Caco-2 (cell line): ENCODE data around the gene FAM3C. TPM values are rescaled to one million over a fixed set of nuclear protein-coding genes. Genes with fewer than 3 reads are reported as not detected.

Experiments used
- BruUV-seq: library from RNA; stranded (reverse); fragments of 400-500 nt; replicated peaks from 2 replicates; lab custom pipeline; 2021; lab: Mats Ljungman, UMichigan
- CTCF ChIA-PET: fragments of 300-600 bp; sonication (Branson Sonifier 250); formaldehyde crosslinking; loops from one replicate; lab custom pipeline; 2022; ENCODE audit warnings: antibody characterized with exemption; lab: Charles Lee
- POLR2A ChIA-PET: fragments of 300-600 bp; sonication (Branson Sonifier 250); formaldehyde crosslinking; loops from one replicate; lab custom pipeline; 2022; ENCODE audit warnings: antibody characterized with exemption; lab: Charles Lee
- DNase-seq, 2 experiments: peaks; one replicate each; pipeline versions ENCODE4 v3.0.0 to v3.0.0-alpha.2; 2020 to 2022
- H3K27me3 ChIP-seq: replicated peaks from 2 replicates; pipeline ENCODE4 v1.6.0; 2011; ENCODE audit warnings: low read length; ENCODE audit not compliant: control insufficient read depth, insufficient read depth
- H3K36me3 ChIP-seq: 2 replicates; pipeline ENCODE4 v1.5.1; 2011; ENCODE audit warnings: low read length; ENCODE audit not compliant: control insufficient read depth, insufficient read depth
- H3K4me1 ChIP-seq: fragments of 250-450 bp; sonication (Bioruptor Pico); 2 replicates; pipeline ENCODE4 v1.5.1; 2020; ENCODE audit warnings: mild to moderate bottlenecking
- H3K4me3 ChIP-seq: 2 replicates; pipeline ENCODE4 v1.5.1; 2011; ENCODE audit warnings: low read depth, mild to moderate bottlenecking, control low read depth, low read length
- H3K9me3 ChIP-seq: fragments of 250-450 bp; sonication (Bioruptor Pico); 2 replicates; pipeline ENCODE4 v1.5.1; 2020; ENCODE audit warnings: mild to moderate bottlenecking, moderate library complexity
- H3K27ac Mint-ChIP-seq: one replicate; pipeline ENCODE4 v1.8.0; 2022; ENCODE audit warnings: mixed read lengths; ENCODE audit not compliant: unreplicated experiment
- H3K27me3 Mint-ChIP-seq: one replicate; pipeline ENCODE4 v1.8.0; 2022; ENCODE audit warnings: mixed read lengths; ENCODE audit not compliant: insufficient read depth, unreplicated experiment
- H3K36me3 Mint-ChIP-seq: one replicate; pipeline ENCODE4 v1.8.0; 2022; ENCODE audit warnings: mild to moderate bottlenecking, mixed read lengths; ENCODE audit not compliant: insufficient read depth, unreplicated experiment
- H3K4me1 Mint-ChIP-seq: one replicate; pipeline ENCODE4 v1.8.0; 2022; ENCODE audit warnings: low read depth, mixed read lengths; ENCODE audit not compliant: unreplicated experiment
- H3K4me3 Mint-ChIP-seq: one replicate; pipeline ENCODE4 v1.8.0; 2022; ENCODE audit warnings: mild to moderate bottlenecking, moderate library complexity, mixed read lengths; ENCODE audit not compliant: unreplicated experiment
- H3K9me3 Mint-ChIP-seq: one replicate; pipeline ENCODE4 v1.8.0; 2022; ENCODE audit warnings: mixed read lengths; ENCODE audit not compliant: unreplicated experiment
- intact Hi-C: fragments of 100-400 bp; cut with micrococcal nuclease; formaldehyde crosslinking; loops from one replicate; pipeline ENCODE4 v1.10.0; 2022; ENCODE audit not compliant: unreplicated experiment
- total RNA-seq: library from RNA; stranded (reverse); gene quantifications from 2 replicates; pipeline ENCODE4 v1.2.3, GENCODE V29; 2022
- TF ChIP-seq, protein P1 (sequence below), 2 experiments: fragments of 200-600 bp in 1 of 2; IDR thresholded peaks; 1 replicate in 1 of 2; 2 replicates in 1 of 2; pipeline versions ENCODE4 v1.5.1 to v1.8.0; 2011 to 2022; ENCODE audit warnings: antibody characterized with exemption in 1 of 2, control low read depth in 1 of 2, inconsistent platforms in 1 of 2, low read depth in 1 of 2, low read length in 1 of 2, mild to moderate bottlenecking in 1 of 2, moderate library complexity in 1 of 2; ENCODE audit not compliant: insufficient read depth in 1 of 2, severe bottlenecking in 1 of 2, unreplicated experiment in 1 of 2

The FAM3C gene
- total RNA-seq, 1 experiment from 2014 or later = 40.5 TPM

- Histone ChIP-seq H3K4me1 (peaks cover 9% of the 10 kb centered on the region; the same call in 1 of the 2 replicates), H3K36me3 (no peaks in the 10 kb centered on the region), H3K9me3 (no peaks in the 10 kb centered on the region), H3K27me3 (no peaks in the 10 kb centered on the region), H3K4me3 (no peak overlapping the region)
- H3K27ac Mint-ChIP-seq = no peak overlapping the region
- DNase-seq = no peak
- no peaks in the 10 kb centered on the region for H3K9me3 Mint-ChIP-seq
- TF ChIP-seq, protein P1, sequence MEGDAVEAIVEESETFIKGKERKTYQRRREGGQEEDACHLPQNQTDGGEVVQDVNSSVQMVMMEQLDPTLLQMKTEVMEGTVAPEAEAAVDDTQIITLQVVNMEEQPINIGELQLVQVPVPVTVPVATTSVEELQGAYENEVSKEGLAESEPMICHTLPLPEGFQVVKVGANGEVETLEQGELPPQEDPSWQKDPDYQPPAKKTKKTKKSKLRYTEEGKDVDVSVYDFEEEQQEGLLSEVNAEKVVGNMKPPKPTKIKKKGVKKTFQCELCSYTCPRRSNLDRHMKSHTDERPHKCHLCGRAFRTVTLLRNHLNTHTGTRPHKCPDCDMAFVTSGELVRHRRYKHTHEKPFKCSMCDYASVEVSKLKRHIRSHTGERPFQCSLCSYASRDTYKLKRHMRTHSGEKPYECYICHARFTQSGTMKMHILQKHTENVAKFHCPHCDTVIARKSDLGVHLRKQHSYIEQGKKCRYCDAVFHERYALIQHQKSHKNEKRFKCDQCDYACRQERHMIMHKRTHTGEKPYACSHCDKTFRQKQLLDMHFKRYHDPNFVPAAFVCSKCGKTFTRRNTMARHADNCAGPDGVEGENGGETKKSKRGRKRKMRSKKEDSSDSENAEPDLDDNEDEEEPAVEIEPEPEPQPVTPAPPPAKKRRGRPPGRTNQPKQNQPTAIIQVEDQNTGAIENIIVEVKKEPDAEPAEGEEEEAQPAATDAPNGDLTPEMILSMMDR (IDR thresholded peaks at IDR 0.05; ENCODE audit: insufficient read depth in 1 of 2, low read depth in 1 of 2, low read length in 1 of 2, severe bottlenecking in 1 of 2, unreplicated experiment in 1 of 2) = no peak
- CTCF ChIA-PET = no interaction called here
- no peak overlapping the region for H3K4me3 Mint-ChIP-seq
- no TSS peak for BruUV-seq
- intact Hi-C loops = no loop called here
- H3K27me3 Mint-ChIP-seq = no peaks in the 10 kb centered on the region
- POLR2A ChIA-PET = no interaction called here
- peaks cover 6% of the 10 kb centered on the region for H3K4me1 Mint-ChIP-seq
- peaks cover 16% of the 10 kb centered on the region for H3K36me3 Mint-ChIP-seq
Observed at GRCh38 chr7:121388950-121389349, 7.2 kb downstream of the FAM3C start.

DNA sequence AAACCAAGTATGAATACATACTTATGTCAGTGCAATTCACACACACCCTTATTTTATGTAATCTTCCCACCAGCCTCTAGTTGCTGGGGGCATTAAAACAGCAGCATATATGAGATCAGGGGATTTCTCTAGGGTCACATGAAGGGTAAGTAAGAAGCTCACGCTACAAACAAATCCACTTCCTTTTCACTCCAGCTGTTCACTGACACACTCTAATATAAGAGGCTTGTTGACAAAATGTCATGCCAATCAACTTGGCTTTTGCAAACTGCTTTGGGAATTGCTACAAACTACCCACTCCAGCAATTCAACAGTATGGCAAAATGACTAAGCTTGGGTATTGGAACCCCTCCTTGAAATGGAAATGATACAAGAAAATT, 10.3 kb downstream of the FAM3C start:
- no peaks in the 10 kb centered on the region for H3K36me3 ChIP-seq
- CTCF ChIA-PET = interaction anchor here (1.1 kb wide), 1 partner anchor 53 kb away, joined by 4 read pairs; no protein-coding TSS in a partner anchor
- Mint-ChIP-seq H3K27me3 (no peaks in the 10 kb centered on the region), H3K4me1 (peaks cover 6% of the 10 kb centered on the region), H3K9me3 (no peaks in the 10 kb centered on the region), H3K27ac (no peak overlapping the region), H3K36me3 (no peaks in the 10 kb centered on the region), H3K4me3 (no peak overlapping the region)
- intact Hi-C loops = no loop called here
- H3K27me3 ChIP-seq = no peaks in the 10 kb centered on the region
- no peak overlapping the region for H3K4me3 ChIP-seq
- BruUV-seq = no TSS peak
- TF ChIP-seq, protein P1 (IDR thresholded peaks at IDR 0.05; ENCODE audit: insufficient read depth in 1 of 2, low read depth in 1 of 2, low read length in 1 of 2, severe bottlenecking in 1 of 2, unreplicated experiment in 1 of 2) = no peak
- no peaks in the 10 kb centered on the region for H3K9me3 ChIP-seq
- H3K4me1 ChIP-seq = 0 out of 2 replicates have a peak, but pooled peaks cover 9% of the 10 kb centered on the region
- no peak for DNase-seq
- POLR2A ChIA-PET = no interaction called here

GRCh38 chr7:121385056-121385799, 10.9 kb downstream of the FAM3C start:
- Mint-ChIP-seq H3K9me3 (no peaks in the 10 kb centered on the region), H3K4me3 (no peak overlapping the region), H3K36me3 (no peaks in the 10 kb centered on the region), H3K27me3 (no peaks in the 10 kb centered on the region), H3K27ac (no peak overlapping the region), H3K4me1 (peaks cover 7% of the 10 kb centered on the region)
- intact Hi-C loops = no loop called here
- POLR2A ChIA-PET = no interaction called here
- TF ChIP-seq, protein P1 (IDR thresholded peaks at IDR 0.05; ENCODE audit: insufficient read depth in 1 of 2, low read depth in 1 of 2, low read length in 1 of 2, severe bottlenecking in 1 of 2, unreplicated experiment in 1 of 2) = no peak
- H3K4me1 ChIP-seq = 0 out of 2 replicates have a peak, but pooled peaks cover 9% of the 10 kb centered on the region
- no TSS peak for BruUV-seq
- H3K27me3 ChIP-seq = no peaks in the 10 kb centered on the region
- no peak for DNase-seq
- CTCF ChIA-PET = interaction anchor here (1.1 kb wide), 1 partner anchor 53 kb away, joined by 4 read pairs; no protein-coding TSS in a partner anchor
- no peaks in the 10 kb centered on the region for H3K36me3 ChIP-seq
- H3K4me3 ChIP-seq = no peak overlapping the region
- no peaks in the 10 kb centered on the region for H3K9me3 ChIP-seq
